A549 (cell line): ENCODE results near the gene PAGE2. TPM values are rescaled to one million over a fixed set of nuclear protein-coding genes. Genes with fewer than 3 reads are reported as not detected.

Experiments used
- ATAC-seq, 2 experiments: fragments of 200-7000 bp in 1 of 2; fragments of >200 bp in 1 of 2; cut with Nextera tagmentation in 1 of 2; cut with Tn5 transposase in 1 of 2; 3 replicates each; pipeline versions ENCODE4 v1.8.0 to v1.9.1; 2018 to 2020; ENCODE audit warnings: mild to moderate bottlenecking in 1 of 2, moderate library complexity in 1 of 2
- CTCF ChIA-PET: fragments of 300-600 bp; sonication (Branson Sonifier 250); formaldehyde crosslinking; extraction: SDS; loops from one replicate; lab custom pipeline; 2021; ENCODE audit warnings: antibody characterized with exemption, inconsistent platforms; lab: Yijun Ruan, JAX
- POLR2A ChIA-PET: fragments of 350-600 bp; formaldehyde crosslinking; extraction: SDS; loops from one replicate; lab custom pipeline; 2021; ENCODE audit warnings: antibody characterized with exemption, inconsistent platforms; lab: Yijun Ruan, JAX
- DNase-seq, 2 experiments: peaks; one replicate each; pipeline versions ENCODE4 v3.0.0 to v3.0.0-alpha.2; 2011 to 2016; ENCODE audit warnings: low read depth in 1 of 2, low spot score in 1 of 2
- FAIRE-seq: peaks from 2 replicates; lab custom pipeline; 2011; peaks lifted over from hg19 to GRCh38; lab: Jason Lieb, UNC
- H3K27ac ChIP-seq, 2 experiments: fragments of >200 bp; sonication (Bioruptor Twin); formaldehyde crosslinking; 3 replicates each; pipeline ENCODE4 v1.5.1; 2016 to 2017
- H3K4me1 ChIP-seq: fragments of >200 bp; sonication (Bioruptor Twin); formaldehyde crosslinking; 3 replicates; pipeline ENCODE4 v1.6.1; 2016
- H3K4me2 ChIP-seq: fragments of >200 bp; sonication (Bioruptor Twin); formaldehyde crosslinking; 3 replicates; pipeline ENCODE4 v1.6.1; 2016
- H3K4me3 ChIP-seq: fragments of >200 bp; sonication (Bioruptor Twin); formaldehyde crosslinking; 3 replicates; pipeline ENCODE4 v1.5.1; 2016
- H3K9me3 ChIP-seq: fragments of >200 bp; sonication (Bioruptor Twin); formaldehyde crosslinking; 3 replicates; pipeline ENCODE4 v1.6.1; 2016
- CBX8 ChIP-seq: fragments of 200-600 bp; sonication (generic); IDR thresholded peaks from 2 replicates; pipeline ENCODE4 v1.6.1; 2016
- CHD2 ChIP-seq: fragments of 150-350 bp; IDR thresholded peaks from 2 replicates; pipeline ENCODE4 v1.6.1; 2014; ENCODE audit warnings: low read length; ENCODE audit not compliant: partially characterized antibody
- CHD4 ChIP-seq: fragments of 200-600 bp; sonication (generic); IDR thresholded peaks from 2 replicates; pipeline ENCODE4 v1.6.1; 2016; ENCODE audit warnings: antibody characterized with exemption, mild to moderate bottlenecking, borderline replicate concordance
- EHF ChIP-seq: fragments of 250-450 bp; sonication (Bioruptor Pico); IDR thresholded peaks from 2 replicates; pipeline ENCODE4 v1.5.0; 2020; ENCODE audit warnings: mild to moderate bottlenecking
- EP300 ChIP-seq, 2 experiments: fragments of >200 bp; sonication (Bioruptor Twin); formaldehyde crosslinking; IDR thresholded peaks; 2 replicates in 1 of 2; 3 replicates in 1 of 2; pipeline ENCODE4 v1.6.1; 2016 to 2017
- FOSB ChIP-seq: fragments of 250-450 bp; sonication (Bioruptor Pico); IDR thresholded peaks from 2 replicates; pipeline ENCODE4 v1.5.0; 2020; ENCODE audit warnings: mild to moderate bottlenecking, moderate library complexity
- HOXB13 ChIP-seq: fragments of 250-450 bp; sonication (Bioruptor Pico); IDR thresholded peaks from 2 replicates; pipeline ENCODE4 v1.5.0; 2020; ENCODE audit warnings: low read depth, mild to moderate bottlenecking, moderate library complexity
- JUN ChIP-seq, 2 experiments: fragments of >200 bp; sonication (Bioruptor Twin); formaldehyde crosslinking; IDR thresholded peaks; 2 replicates in 1 of 2; 3 replicates in 1 of 2; pipeline ENCODE4 v1.6.1; 2016 to 2017
- MAFK ChIP-seq: fragments of 450-650 bp; IDR thresholded peaks from 2 replicates; pipeline ENCODE4 v1.6.1; 2014; ENCODE audit not compliant: partially characterized antibody
- POLR2A ChIP-seq: IDR thresholded peaks from 2 replicates; pipeline ENCODE4 v1.6.1; 2012; ENCODE audit warnings: mild to moderate bottlenecking, low read length
- RAD21 ChIP-seq, 2 experiments: fragments of >200 bp in 1 of 2; sonication (Bioruptor Twin) in 1 of 2; formaldehyde crosslinking in 1 of 2; IDR thresholded peaks in 1 of 2; conservative IDR thresholded peaks in 1 of 2; 2 replicates in 1 of 2; 3 replicates in 1 of 2; pipeline ENCODE4 v1.6.1; 2012 to 2018; ENCODE audit warnings: inconsistent platforms in 1 of 2
- REST ChIP-seq: fragments of 200-600 bp; sonication (generic); IDR thresholded peaks from 2 replicates; pipeline ENCODE4 v1.6.1; 2016; ENCODE audit warnings: antibody characterized with exemption, mild to moderate bottlenecking, moderate library complexity
- RNF2 ChIP-seq: fragments of 200-600 bp; sonication (generic); IDR thresholded peaks from 2 replicates; pipeline ENCODE4 v1.6.1; 2016; ENCODE audit warnings: low read depth, mild to moderate bottlenecking, antibody characterized with exemption, moderate library complexity, borderline replicate concordance
- SMC3 ChIP-seq: fragments of >200 bp; sonication (Bioruptor Twin); formaldehyde crosslinking; IDR thresholded peaks from 3 replicates; pipeline ENCODE4 v1.6.1; 2018; ENCODE audit warnings: inconsistent platforms
- TP53 ChIP-seq: fragments of 250-450 bp; sonication (Bioruptor Pico); IDR thresholded peaks from 2 replicates; pipeline ENCODE4 v1.5.0; 2021; ENCODE audit warnings: mild to moderate bottlenecking, moderate library complexity
- USF2 ChIP-seq: fragments of 450-650 bp; IDR thresholded peaks from 2 replicates; pipeline ENCODE4 v1.6.1; 2014; ENCODE audit warnings: antibody characterized with exemption
- ZC3H11A ChIP-seq: fragments of 450-650 bp; IDR thresholded peaks from 2 replicates; pipeline ENCODE4 v1.6.1; 2014; ENCODE audit warnings: antibody characterized with exemption, mild to moderate bottlenecking
- ZFP36 ChIP-seq: fragments of 450-650 bp; IDR thresholded peaks from 2 replicates; pipeline ENCODE4 v1.6.1; 2014; ENCODE audit warnings: borderline replicate concordance; ENCODE audit not compliant: partially characterized antibody
- ZNF302 ChIP-seq: fragments of 250-450 bp; sonication (Bioruptor Pico); IDR thresholded peaks from 2 replicates; pipeline ENCODE4 v1.9.0; 2021; ENCODE audit warnings: inconsistent platforms, mild to moderate bottlenecking, moderate library complexity
- ZSCAN20 ChIP-seq: fragments of 250-450 bp; sonication (Bioruptor Pico); IDR thresholded peaks from 2 replicates; pipeline ENCODE4 v1.8.0; 2022; ENCODE audit warnings: mild to moderate bottlenecking, moderate library complexity
- WGBS: methylation state at CpG from one replicate; pipeline ENCODE4 v1.1.6; 2017; ENCODE audit errors: missing lambda C conversion rate; 5-methylcytosine and 5-hydroxymethylcytosine counted together
- polyA plus RNA-seq, 4 experiments: library from polyadenylated mRNA; depleted of rRNA in 3 of 4; stranded (reverse); fragments of >200 nt; fragmentation: RNase III in 1 of 4; extraction: RNeasy Plus Mini Kit Qiagen cat#74134 plus additional on column Dnase treatment in 1 of 4; gene quantifications; 2 replicates in 3 of 4; 3 replicates in 1 of 4; pipeline ENCODE4 v1.2.3, GENCODE V29; 2011 to 2017
- TF ChIP-seq, protein P1 (sequence below): fragments of >200 bp; sonication (Bioruptor Twin); formaldehyde crosslinking; IDR thresholded peaks from 2 replicates; pipeline ENCODE4 v1.6.1; 2016
- TF ChIP-seq, protein P2 (sequence below): fragments of >200 bp; sonication (Bioruptor Twin); formaldehyde crosslinking; IDR thresholded peaks from 3 replicates; pipeline ENCODE4 v1.5.1; 2016
- TF ChIP-seq, protein P3 (sequence below): fragments of 250-450 bp; sonication (Bioruptor Pico); IDR thresholded peaks from 2 replicates; pipeline ENCODE4 v1.5.0; 2020; ENCODE audit warnings: low read depth, mild to moderate bottlenecking, moderate library complexity
- TF ChIP-seq, protein P4 (sequence below): IDR thresholded peaks from 2 replicates; pipeline ENCODE4 v1.6.1; 2012

PAGE2 gene
- polyA plus RNA-seq, 2 of the 4 experiments (the other 2 are of a cell fraction) = not detected

GRCh38 chrX:55107262-55107661 is 18.4 kb downstream of the PAGE2 start:
- ChIA-PET POLR2A (no interaction called here), CTCF (no interaction called here)
- Histone ChIP-seq H3K4me1 (no peaks in the 10 kb centered on the region), H3K4me2 (no peak overlapping the region), H3K4me3 (no peak overlapping the region), H3K9me3 (no peaks in the 10 kb centered on the region), H3K27ac (no peak overlapping the region)
- FAIRE-seq (no peak), ATAC-seq (no peak), DNase-seq (no peak)
- TF ChIP-seq POLR2A (no peak), HOXB13 (CRISPR knock-in tag) (no peak), REST (no peak)

GRCh38 chrX:55107911-55108310 is 19.1 kb downstream of the PAGE2 start:
- Histone ChIP-seq H3K9me3 (no peaks in the 10 kb centered on the region), H3K4me2 (no peak overlapping the region), H3K4me1 (no peaks in the 10 kb centered on the region), H3K4me3 (no peak overlapping the region), H3K27ac (no peak overlapping the region)
- DNase-seq = no peak
- no peak for FAIRE-seq
- ATAC-seq = no peak
- TF ChIP-seq ZFP36 = no peak
- TF ChIP-seq CHD4 = no peak
- TF ChIP-seq, protein P1, sequence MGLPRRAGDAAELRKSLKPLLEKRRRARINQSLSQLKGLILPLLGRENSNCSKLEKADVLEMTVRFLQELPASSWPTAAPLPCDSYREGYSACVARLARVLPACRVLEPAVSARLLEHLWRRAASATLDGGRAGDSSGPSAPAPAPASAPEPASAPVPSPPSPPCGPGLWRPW = no peak
- TF ChIP-seq, protein P2, sequence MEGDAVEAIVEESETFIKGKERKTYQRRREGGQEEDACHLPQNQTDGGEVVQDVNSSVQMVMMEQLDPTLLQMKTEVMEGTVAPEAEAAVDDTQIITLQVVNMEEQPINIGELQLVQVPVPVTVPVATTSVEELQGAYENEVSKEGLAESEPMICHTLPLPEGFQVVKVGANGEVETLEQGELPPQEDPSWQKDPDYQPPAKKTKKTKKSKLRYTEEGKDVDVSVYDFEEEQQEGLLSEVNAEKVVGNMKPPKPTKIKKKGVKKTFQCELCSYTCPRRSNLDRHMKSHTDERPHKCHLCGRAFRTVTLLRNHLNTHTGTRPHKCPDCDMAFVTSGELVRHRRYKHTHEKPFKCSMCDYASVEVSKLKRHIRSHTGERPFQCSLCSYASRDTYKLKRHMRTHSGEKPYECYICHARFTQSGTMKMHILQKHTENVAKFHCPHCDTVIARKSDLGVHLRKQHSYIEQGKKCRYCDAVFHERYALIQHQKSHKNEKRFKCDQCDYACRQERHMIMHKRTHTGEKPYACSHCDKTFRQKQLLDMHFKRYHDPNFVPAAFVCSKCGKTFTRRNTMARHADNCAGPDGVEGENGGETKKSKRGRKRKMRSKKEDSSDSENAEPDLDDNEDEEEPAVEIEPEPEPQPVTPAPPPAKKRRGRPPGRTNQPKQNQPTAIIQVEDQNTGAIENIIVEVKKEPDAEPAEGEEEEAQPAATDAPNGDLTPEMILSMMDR = no peak
- no peak for TF ChIP-seq ZNF302 (CRISPR knock-in tag)
- no peak for TF ChIP-seq ZC3H11A
- ChIA-PET POLR2A (no interaction called here), CTCF (interaction anchor here (0.6 kb wide), 1 partner anchor 571 kb away, joined by 4 read pairs; no protein-coding TSS in a partner anchor)
- WGBS = 21% methylated on average over 2 of the region's 2 CpGs

- Histone ChIP-seq H3K4me1 (no peaks in the 10 kb centered on the region), H3K9me3 (no peaks in the 10 kb centered on the region), H3K4me2 (no peak overlapping the region), H3K4me3 (no peak overlapping the region), H3K27ac (no peak overlapping the region)
- ATAC-seq (no peak), DNase-seq (no peak), FAIRE-seq (no peak)
- WGBS = 56% methylated on average over 6 of the region's 7 CpGs
- no peak for TF ChIP-seq CHD4
- no peak for TF ChIP-seq ZSCAN20
- TF ChIP-seq SMC3 = no peak
- TF ChIP-seq POLR2A = no peak
- no peak for TF ChIP-seq MAFK
- TF ChIP-seq FOSB (CRISPR knock-in tag) = no peak
- no peak for TF ChIP-seq CHD2
- TF ChIP-seq TP53 (CRISPR knock-in tag) = no peak
- no peak for TF ChIP-seq EP300 (IDR thresholded peaks at IDR 0.05)
- no peak for TF ChIP-seq USF2
- TF ChIP-seq, protein P3, sequence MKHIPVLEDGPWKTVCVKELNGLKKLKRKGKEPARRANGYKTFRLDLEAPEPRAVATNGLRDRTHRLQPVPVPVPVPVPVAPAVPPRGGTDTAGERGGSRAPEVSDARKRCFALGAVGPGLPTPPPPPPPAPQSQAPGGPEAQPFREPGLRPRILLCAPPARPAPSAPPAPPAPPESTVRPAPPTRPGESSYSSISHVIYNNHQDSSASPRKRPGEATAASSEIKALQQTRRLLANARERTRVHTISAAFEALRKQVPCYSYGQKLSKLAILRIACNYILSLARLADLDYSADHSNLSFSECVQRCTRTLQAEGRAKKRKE (CRISPR knock-in tag) = no peak
- no peak for TF ChIP-seq EHF (CRISPR knock-in tag)
- TF ChIP-seq, protein P4, sequence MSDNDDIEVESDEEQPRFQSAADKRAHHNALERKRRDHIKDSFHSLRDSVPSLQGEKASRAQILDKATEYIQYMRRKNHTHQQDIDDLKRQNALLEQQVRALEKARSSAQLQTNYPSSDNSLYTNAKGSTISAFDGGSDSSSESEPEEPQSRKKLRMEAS = no peak
- no peak for TF ChIP-seq JUN (IDR thresholded peaks at IDR 0.05)
- no peak for TF ChIP-seq ZNF302 (CRISPR knock-in tag)
- no peak for TF ChIP-seq RNF2
- no peak for TF ChIP-seq RAD21 (conservative IDR thresholded peaks at IDR 0.05 in 1 of 2, IDR thresholded peaks at IDR 0.05 in 1 of 2)
- TF ChIP-seq CBX8 = no peak
- TF ChIP-seq ZFP36 = no peak
- ChIA-PET CTCF (no interaction called here), POLR2A (no interaction called here)
Observed at GRCh38 chrX:55109306-55109705, 20.5 kb downstream of the PAGE2 start.
